GM12892 (cell line): Measurements from ENCODE around the gene RAD51D. TPM values are rescaled to one million over a fixed set of nuclear protein-coding genes. Genes with fewer than 3 reads are reported as not detected.
A peak's percentile ranks its signal among the peaks of the same experiment; 100 is the strongest.

Experiments used
- DNase-seq: peaks from one replicate; pipeline ENCODE4 v3.0.0; 2011; ENCODE audit not compliant: insufficient read length
- FAIRE-seq: peaks from 2 replicates; lab custom pipeline; 2011; peaks lifted over from hg19 to GRCh38; lab: Jason Lieb, UNC
- POLR2A ChIP-seq: IDR thresholded peaks from 2 replicates; pipeline ENCODE4 v1.6.1; 2011; ENCODE audit warnings: low read depth, low read length, control low read depth
- POLR2AphosphoS5 ChIP-seq: IDR thresholded peaks from 2 replicates; pipeline ENCODE4 v1.6.1; 2011; ENCODE audit warnings: low read depth, low read length, control low read depth
- TAF1 ChIP-seq: IDR thresholded peaks from 2 replicates; pipeline ENCODE4 v1.6.1; 2011; ENCODE audit warnings: low read depth, mild to moderate bottlenecking, control low read depth, low read length, borderline replicate concordance
- polyA plus RNA-seq: library from polyadenylated mRNA; unstranded; fragments of >200 nt; gene quantifications from one replicate; pipeline ENCODE4 v1.2.1, GENCODE V29; 2012; ENCODE audit warnings: missing spikeins, inconsistent platforms; ENCODE audit not compliant: missing spikeins

RAD51D gene
- polyA plus RNA-seq = 21.0 TPM

DNA sequence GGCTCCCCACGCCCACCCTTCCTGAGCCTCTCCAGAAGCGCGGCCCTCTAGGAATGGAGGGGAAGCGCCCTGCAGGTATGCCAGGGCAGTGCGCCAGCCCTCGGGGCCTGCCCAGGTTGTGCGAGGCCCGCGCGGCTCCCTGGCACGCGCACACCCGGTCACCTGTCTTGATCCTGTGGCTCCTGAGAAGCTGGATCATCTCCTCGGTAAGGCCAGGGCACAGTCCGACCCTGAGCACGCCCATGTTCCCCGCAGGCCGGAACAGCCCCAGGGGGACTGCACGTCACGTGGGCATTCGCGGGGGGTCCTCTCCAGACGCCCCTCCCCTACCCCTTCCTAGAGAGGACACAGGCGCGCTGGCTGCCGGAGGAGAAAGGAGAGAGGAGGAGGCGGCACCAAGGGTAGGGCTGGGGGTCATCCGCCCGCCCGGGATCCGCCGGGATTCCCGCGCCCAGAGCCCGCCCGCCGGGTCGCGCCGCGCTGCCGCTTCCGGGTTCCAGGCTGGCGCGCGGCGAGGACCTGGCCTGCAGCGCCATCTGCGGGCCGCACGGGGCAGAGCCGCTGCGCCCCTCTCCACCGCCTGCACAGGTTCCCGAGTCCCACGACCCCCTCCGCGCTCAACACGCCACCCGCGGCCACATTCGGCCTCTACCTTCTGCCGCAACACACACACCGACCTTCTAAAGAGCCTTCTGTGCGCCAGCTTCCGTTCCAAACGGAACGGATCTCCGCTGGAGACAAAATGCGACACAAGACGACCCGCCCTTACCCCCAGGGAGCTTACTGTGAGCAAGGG lies at the start of gene RAD51D:
Gene RAD51D, minus strand, starts transcription at position 491 of the 796 bp plus-strand sequence. Its CDS starts 247 bp downstream, at position 244.
- DNase-seq (peak; percentile 80), FAIRE-seq (peak; percentile 93)
- TF ChIP-seq POLR2A (peak; percentile 55; the same call in 1 of the 2 replicates), TAF1 (no peak), POLR2AphosphoS5 (0 out of 2 replicates have a peak, but pooled peaks have one; percentile 48)

DNA sequence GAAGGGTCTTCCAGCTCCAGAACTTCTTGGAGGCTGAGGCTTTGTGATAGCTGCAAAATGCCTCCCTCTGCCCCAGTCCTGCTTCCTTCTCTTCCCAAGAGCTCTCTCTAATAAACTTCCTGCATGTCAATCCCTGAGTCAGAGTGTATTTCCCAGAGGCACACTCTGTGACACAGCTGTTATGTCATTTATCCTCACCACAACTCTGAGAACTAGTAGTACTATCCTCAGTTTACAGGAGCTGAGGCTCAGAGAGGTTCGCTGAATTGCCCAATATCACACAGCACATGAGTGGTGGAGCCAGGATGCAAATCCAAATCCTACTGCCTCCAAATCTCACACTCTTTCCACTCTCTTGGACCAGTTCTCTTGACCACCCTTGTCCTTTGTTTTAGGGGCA lies 48.0 kb upstream of the RAD51D start:
- no peak for TF ChIP-seq POLR2AphosphoS5
- TF ChIP-seq POLR2A = no peak
- TF ChIP-seq TAF1 = no peak
- no peak for DNase-seq
- no peak for FAIRE-seq

DNA sequence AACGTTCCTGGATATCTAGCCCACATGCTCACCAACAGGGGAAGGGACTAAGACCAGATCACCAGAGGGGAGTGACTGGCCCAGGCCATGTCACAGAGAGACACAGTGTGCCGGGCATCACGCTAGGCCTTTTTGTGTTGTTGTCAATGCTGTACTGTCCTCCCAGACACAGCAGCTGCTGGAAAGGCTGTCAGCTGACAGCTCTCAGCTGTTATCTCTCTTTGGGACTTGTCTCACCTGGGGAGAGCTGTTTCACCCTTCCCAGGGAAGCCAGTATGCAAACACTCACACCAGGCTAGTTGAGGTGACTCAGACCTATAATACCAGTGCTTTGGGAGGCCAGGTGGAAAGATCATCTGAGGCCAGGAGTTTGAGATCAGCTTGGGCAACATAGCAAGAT lies 47.4 kb upstream of the RAD51D start:
- no peak for DNase-seq
- TF ChIP-seq TAF1 (no peak), POLR2A (no peak), POLR2AphosphoS5 (no peak)
- no peak for FAIRE-seq

GRCh38 chr17:35166526-35166925 lies 46.9 kb upstream of the RAD51D start:
- DNase-seq (no peak), FAIRE-seq (no peak)
- no peak for TF ChIP-seq POLR2AphosphoS5
- no peak for TF ChIP-seq POLR2A
- TF ChIP-seq TAF1 = no peak

- no peak for TF ChIP-seq POLR2A
- no peak for TF ChIP-seq TAF1
- TF ChIP-seq POLR2AphosphoS5 = no peak
- DNase-seq (no peak), FAIRE-seq (no peak)
Measured at GRCh38 chr17:35164716-35165115, 45.1 kb upstream of the RAD51D start.

GRCh38 chr17:35163886-35164285 lies 44.2 kb upstream of the RAD51D start:
- TF ChIP-seq POLR2AphosphoS5 = no peak
- no peak for DNase-seq
- no peak for FAIRE-seq

DNA sequence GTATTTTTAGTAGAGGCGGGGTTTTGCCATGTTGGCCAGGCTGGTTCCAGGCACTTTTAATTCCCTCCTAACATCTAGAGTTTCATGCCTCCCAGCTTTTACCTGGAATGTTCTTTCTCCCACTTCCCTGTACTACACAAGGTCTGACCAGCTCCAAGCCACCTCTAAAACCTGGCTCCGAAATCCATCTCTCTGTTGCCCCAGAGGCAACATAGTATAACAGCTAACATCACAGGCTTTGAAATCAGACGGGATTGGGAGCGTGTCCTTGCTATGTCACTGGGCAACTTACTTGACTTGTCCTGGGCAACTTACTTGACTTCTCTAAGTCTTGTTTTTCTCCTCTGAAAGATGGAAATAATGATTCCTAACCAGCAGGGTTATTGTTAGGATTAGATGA lies 43.1 kb upstream of the RAD51D start:
- TF ChIP-seq POLR2AphosphoS5 = no peak
- DNase-seq = no peak
- no peak for FAIRE-seq

GRCh38 chr17:35161281-35161761 lies 41.7 kb upstream of the RAD51D start:
- no peak for DNase-seq
- TF ChIP-seq TAF1 (no peak), POLR2AphosphoS5 (no peak), POLR2A (no peak)

DNA sequence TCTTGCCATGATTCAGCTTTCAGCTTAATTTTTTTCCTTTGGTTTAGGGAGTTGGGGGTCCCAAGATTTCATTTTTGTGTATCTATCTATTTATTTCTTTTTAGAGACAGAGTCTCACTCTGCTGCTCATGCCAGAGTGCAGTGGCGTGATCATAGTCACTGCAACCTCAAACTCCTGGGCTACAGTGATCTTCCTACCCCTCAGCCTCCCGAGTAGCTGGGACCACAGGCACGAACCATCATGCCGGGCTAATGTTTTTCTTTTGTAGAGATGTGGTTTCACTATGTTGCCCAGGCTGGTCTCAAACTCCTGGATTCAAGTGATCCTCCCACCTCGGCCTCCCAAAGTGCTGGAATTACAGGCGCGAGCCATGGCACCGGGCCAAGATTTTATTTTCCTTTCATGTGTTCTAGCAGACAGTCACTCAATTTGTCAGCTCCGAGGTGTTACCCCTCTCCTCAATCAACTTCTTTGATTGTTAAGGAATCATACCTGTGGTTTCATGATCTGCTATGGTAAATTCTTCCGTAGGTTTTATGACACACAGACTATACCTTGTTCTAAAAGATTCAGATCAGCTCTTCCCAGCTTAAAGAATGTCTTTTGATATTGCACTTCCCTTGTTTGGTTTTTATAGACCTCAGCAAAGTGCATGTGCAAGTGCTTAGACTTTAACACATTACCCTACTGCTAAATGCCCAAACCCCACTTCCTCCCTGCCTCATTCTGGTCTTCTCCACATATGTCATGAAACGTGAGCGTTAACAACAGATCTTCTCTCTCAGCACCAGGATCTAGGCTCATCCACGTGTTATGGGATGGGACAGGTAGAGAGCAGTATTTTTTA lies 40.9 kb upstream of the RAD51D start:
- DNase-seq (no peak), FAIRE-seq (no peak)
- TF ChIP-seq POLR2A = no peak
- no peak for TF ChIP-seq POLR2AphosphoS5
- no peak for TF ChIP-seq TAF1

More at GRCh38 chr17:35161281-35161761, 41.7 kb upstream of the RAD51D start:
- FAIRE-seq = no peak

DNA sequence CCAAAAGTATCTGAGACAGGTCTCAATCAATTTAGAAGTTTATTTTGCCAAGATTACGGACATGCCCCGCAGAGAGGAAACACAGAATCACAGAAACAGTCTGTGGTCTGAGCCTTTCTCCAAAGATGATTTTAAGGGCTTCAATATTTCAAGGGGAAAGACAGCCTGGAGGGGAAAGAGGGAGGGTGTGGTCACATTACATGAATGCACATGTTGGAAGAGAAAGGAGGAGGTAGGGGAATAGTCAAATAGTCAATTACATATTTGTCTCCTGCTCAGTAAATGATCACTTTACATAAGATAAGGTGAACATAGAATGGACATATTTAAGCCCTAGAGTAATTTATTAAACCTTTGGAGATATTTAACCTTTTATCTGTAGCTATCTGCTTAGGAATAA lies 40.3 kb upstream of the RAD51D start:
- FAIRE-seq (no peak), DNase-seq (no peak)
- TF ChIP-seq POLR2A (no peak), TAF1 (no peak), POLR2AphosphoS5 (no peak)

DNA sequence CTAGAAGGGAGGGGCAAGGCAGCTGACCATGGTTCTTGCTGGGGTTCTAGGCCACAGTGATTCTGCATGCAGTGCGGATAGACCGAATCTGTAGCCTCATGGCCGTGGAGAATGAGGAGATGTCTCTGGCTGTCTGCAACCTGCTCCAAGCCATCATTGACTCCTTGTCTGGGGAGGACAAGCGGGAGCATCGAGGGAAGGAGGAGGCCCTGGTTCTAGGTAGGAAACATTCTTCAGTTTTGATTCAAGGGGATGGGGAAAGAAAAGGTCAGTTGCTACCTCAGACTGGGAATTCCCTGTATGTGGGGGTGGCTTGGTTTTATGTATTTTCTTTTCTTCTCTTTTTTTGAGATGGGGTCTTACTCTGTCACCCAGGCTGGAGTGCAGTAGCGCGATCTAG lies 35.6 kb upstream of the RAD51D start:
- FAIRE-seq = no peak
- TF ChIP-seq POLR2AphosphoS5 = no peak
- TF ChIP-seq POLR2A = no peak
- no peak for TF ChIP-seq TAF1
- DNase-seq = no peak
